HG03469 (cell line): ENCODE measurements around the gene NQO2.
"Not testable (repeated sequence)": the region's sequence is repeated elsewhere in the genome, so short reads cannot be mapped to it uniquely, and the experiment has no call there.

Source experiments
- ATAC-seq: cut with Tn5 transposase; IDR thresholded peaks from one replicate; pipeline ENCODE4 v1.9.1; 2021; ENCODE audit warnings: mild to moderate bottlenecking, moderate library complexity, moderate number of reproducible peaks; ENCODE audit not compliant: unreplicated experiment

NQO2 gene

GRCh38 chr6:3011592-3011991 is 11.9 kb downstream of the NQO2 start:
- ATAC-seq, result no peak

- no peak for ATAC-seq
Measured at GRCh38 chr6:3013486-3013885, 13.8 kb downstream of the NQO2 start.

- no peak for ATAC-seq
Measured at GRCh38 chr6:3013901-3014674, 14.4 kb downstream of the NQO2 start.

GRCh38 chr6:3014675-3015066 is 15.0 kb downstream of the NQO2 start:
- no peak for ATAC-seq

- no peak for ATAC-seq
Measured at GRCh38 chr6:3015144-3015543, 15.4 kb downstream of the NQO2 start.

- ATAC-seq, result no peak
Measured at GRCh38 chr6:3016473-3017280, 17.0 kb downstream of the NQO2 start.

GRCh38 chr6:3017304-3017703 is 17.6 kb downstream of the NQO2 start:
- no peak for ATAC-seq

- ATAC-seq, result no peak
Measured at GRCh38 chr6:3019065-3019464, 19.4 kb downstream of the NQO2 start.

GRCh38 chr6:3019749-3020320 is 20.1 kb downstream of the NQO2 start:
- no peak for ATAC-seq

GRCh38 chr6:3020976-3021598 is 21.4 kb downstream of the NQO2 start:
- not testable (repeated sequence) for ATAC-seq

GRCh38 chr6:3022765-3023662 is 23.3 kb downstream of the NQO2 start:
- no peak for ATAC-seq

GRCh38 chr6:3023663-3024483 is 24.2 kb downstream of the NQO2 start:
- ATAC-seq, result peak; percentile 59

- peak; percentile 52 for ATAC-seq
Measured at GRCh38 chr6:3026791-3027626, 27.3 kb downstream of the NQO2 start.

- ATAC-seq, result not testable (repeated sequence)
Measured at GRCh38 chr6:3028156-3028555, 28.5 kb downstream of the NQO2 start.

GRCh38 chr6:3031857-3032640 is 32.4 kb downstream of the NQO2 start:
- ATAC-seq, result no peak

GRCh38 chr6:3032986-3033385 is 33.3 kb downstream of the NQO2 start:
- ATAC-seq, result no peak

- ATAC-seq, result no peak
Measured at GRCh38 chr6:3033652-3034051, 34.0 kb downstream of the NQO2 start.

GRCh38 chr6:3035397-3035796 is 35.7 kb downstream of the NQO2 start:
- no peak for ATAC-seq
